Fibroblast of skin of abdomen (primary cell): ENCODE data around the gene BRIP1.

Source experiments
- DNase-seq: peaks from one replicate; pipeline ENCODE4 v3.0.0-alpha.2; 2013

Gene BRIP1

GRCh38 chr17:61660746-61661485, 202.4 kb downstream of the BRIP1 start:
- DNase-seq: no peak

- DNase-seq: no peak
Measured at GRCh38 chr17:61659437-61659836, 203.9 kb downstream of the BRIP1 start.

GRCh38 chr17:61658183-61658582, 205.1 kb downstream of the BRIP1 start:
- no peak for DNase-seq

GRCh38 chr17:61657338-61657737, 206.0 kb downstream of the BRIP1 start:
- no peak for DNase-seq

GRCh38 chr17:61656721-61657217, 206.6 kb downstream of the BRIP1 start:
- no peak for DNase-seq

GRCh38 chr17:61650749-61651148, 212.6 kb downstream of the BRIP1 start:
- DNase-seq: no peak

GRCh38 chr17:61648587-61648986, 214.7 kb downstream of the BRIP1 start:
- no peak for DNase-seq

- DNase-seq: peak; percentile 80
Measured at GRCh38 chr17:61647047-61647446, 216.3 kb downstream of the BRIP1 start.

GRCh38 chr17:61646482-61646881, 216.8 kb downstream of the BRIP1 start:
- no peak for DNase-seq

- peak; percentile 32 for DNase-seq
Measured at GRCh38 chr17:61645920-61646319, 217.4 kb downstream of the BRIP1 start.

- no peak for DNase-seq
Measured at GRCh38 chr17:61644800-61645774, 218.2 kb downstream of the BRIP1 start.

- DNase-seq: no peak
Measured at GRCh38 chr17:61642768-61643167, 220.6 kb downstream of the BRIP1 start.

GRCh38 chr17:61641715-61642114, 221.6 kb downstream of the BRIP1 start:
- DNase-seq: no peak

- DNase-seq: no peak
Measured at GRCh38 chr17:61641084-61641483, 222.2 kb downstream of the BRIP1 start.

GRCh38 chr17:61639818-61640217, 223.5 kb downstream of the BRIP1 start:
- no peak for DNase-seq

- DNase-seq: no peak
Measured at GRCh38 chr17:61638087-61638486, 225.2 kb downstream of the BRIP1 start.

GRCh38 chr17:61635913-61636432, 227.4 kb downstream of the BRIP1 start:
- DNase-seq: peak; percentile 56

- DNase-seq: no peak
Measured at GRCh38 chr17:61634942-61635538, 228.3 kb downstream of the BRIP1 start.

- no peak for DNase-seq
Measured at GRCh38 chr17:61634011-61634539, 229.3 kb downstream of the BRIP1 start.

- no peak for DNase-seq
Measured at GRCh38 chr17:61632826-61633225, 230.5 kb downstream of the BRIP1 start.

GRCh38 chr17:61631800-61632199, 231.5 kb downstream of the BRIP1 start:
- no peak for DNase-seq
